Fibroblast of lung (primary cell): Measurements from ENCODE around the gene GALNT7. TPM values are rescaled to one million over a fixed set of nuclear protein-coding genes. Genes with fewer than 3 reads are reported as not detected.

ENCODE experiments used
- DNase-seq, 2 donors: peaks; one replicate each; pipeline versions ENCODE4 v3.0.0 to v3.0.0-alpha.2; 2010; ENCODE audit warnings: low read depth in 2 of 2
- H2AFZ ChIP-seq: 2 replicates; pipeline ENCODE4 v1.5.1; 2012; ENCODE audit warnings: low read length, control low read depth, inconsistent platforms
- H3K27ac ChIP-seq: 2 replicates; pipeline ENCODE4 v1.5.1; 2011; ENCODE audit warnings: low read length, control low read depth; ENCODE audit not compliant: insufficient read depth
- H3K27me3 ChIP-seq: 2 replicates; pipeline ENCODE4 v1.5.1; 2011; ENCODE audit warnings: mild to moderate bottlenecking, low read length; ENCODE audit not compliant: control insufficient read depth, insufficient read depth
- H3K36me3 ChIP-seq: 2 replicates; pipeline ENCODE4 v1.5.1; 2011; ENCODE audit warnings: low read length; ENCODE audit not compliant: control insufficient read depth, insufficient read depth
- H3K4me1 ChIP-seq: 2 replicates; pipeline ENCODE4 v1.5.1; 2011; ENCODE audit warnings: low read length; ENCODE audit not compliant: control insufficient read depth, insufficient read depth; ENCODE audit errors: extremely low read depth
- H3K4me2 ChIP-seq: 2 replicates; pipeline ENCODE4 v1.5.1; 2011; ENCODE audit warnings: low read length, control low read depth; ENCODE audit not compliant: insufficient read depth; ENCODE audit errors: extremely low read depth
- H3K4me3 ChIP-seq, 4 experiments: fragments of 200-600 bp in 1 of 4; sonication (generic) in 1 of 4; replicated peaks in 1 of 4; 2 replicates each; pipeline ENCODE4 v1.5.1; 2011 to 2016; ENCODE audit warnings: low read length in 4 of 4, low read depth in 3 of 4, mild to moderate bottlenecking in 3 of 4, control low read depth in 2 of 4, inconsistent platforms in 1 of 4, mixed read lengths in 1 of 4; ENCODE audit not compliant: insufficient read depth in 1 of 4; ENCODE audit errors: control extremely low read depth in 1 of 4
- H3K79me2 ChIP-seq: 2 replicates; pipeline ENCODE4 v1.5.1; 2012; ENCODE audit warnings: mild to moderate bottlenecking, low read length, inconsistent platforms; ENCODE audit not compliant: control insufficient read depth, insufficient read depth
- H3K9ac ChIP-seq: 2 replicates; pipeline ENCODE4 v1.5.1; 2011; ENCODE audit warnings: mild to moderate bottlenecking, low read length, control low read depth; ENCODE audit not compliant: insufficient read depth
- H3K9me3 ChIP-seq: 2 replicates; pipeline ENCODE4 v1.5.1; 2012; ENCODE audit warnings: low read depth, low read length; ENCODE audit not compliant: control insufficient read depth, insufficient read depth
- H4K20me1 ChIP-seq: 2 replicates; pipeline ENCODE4 v1.5.1; 2011; ENCODE audit warnings: low read length; ENCODE audit not compliant: control insufficient read depth, insufficient read depth; ENCODE audit errors: extremely low read depth
- CTCF ChIP-seq, 2 donors: IDR thresholded peaks in 1 of 2; conservative IDR thresholded peaks in 1 of 2; 1 replicate in 1 of 2; 2 replicates in 1 of 2; pipeline ENCODE4 v1.5.1; 2011 to 2012; ENCODE audit warnings: low read length in 2 of 2, control low read depth in 1 of 2, inconsistent platforms in 1 of 2, low read depth in 1 of 2, mild to moderate bottlenecking in 1 of 2
- EZH2 ChIP-seq: IDR thresholded peaks from 2 replicates; pipeline ENCODE4 v1.5.1; 2012; ENCODE audit warnings: low read length, control low read depth, mild to moderate bottlenecking; ENCODE audit errors: missing control alignments
- polyA plus RNA-seq, 2 donors: library from polyadenylated mRNA; depleted of rRNA in 1 of 2; stranded (reverse) in 1 of 2; unstranded in 1 of 2; fragments of >200 nt; gene quantifications; 2 replicates each; pipeline ENCODE4 v1.2.1, GENCODE V29; 2011 to 2012; ENCODE audit warnings: missing spikeins in 1 of 2
- total RNA-seq: library from RNA; depleted of rRNA; stranded (reverse); fragments of >200 nt; gene quantifications from 2 replicates; pipeline ENCODE4 v1.2.1, GENCODE V29; 2014

GALNT7 gene
- total and polyA plus RNA-seq, 2 donors (not counting 1 experiment from before 2014, with no cell fraction given) = 40.4 to 45.4 TPM

GRCh38 chr4:173318648-173319211 lies 150.1 kb downstream of the GALNT7 start:
- H4K20me1 ChIP-seq = no peaks in the 10 kb centered on the region
- no peak overlapping the region for H3K4me3 ChIP-seq
- peak overlapping the region; percentile 15 for H3K4me2 ChIP-seq
- no peaks in the 10 kb centered on the region for H3K9me3 ChIP-seq
- H3K36me3 ChIP-seq = no peaks in the 10 kb centered on the region
- peaks cover 4% of the 10 kb centered on the region for H3K4me1 ChIP-seq
- peak; percentile 61 to 80 for DNase-seq
- no peaks in the 10 kb centered on the region for H3K79me2 ChIP-seq
- H3K9ac ChIP-seq = no peak overlapping the region
- no peak overlapping the region for H2AFZ ChIP-seq
- no peak overlapping the region for H3K27ac ChIP-seq
- no peaks in the 10 kb centered on the region for H3K27me3 ChIP-seq
- TF ChIP-seq EZH2 = no peak
- TF ChIP-seq CTCF (conservative IDR thresholded peaks at IDR 0.05 in 1 of 2, IDR thresholded peaks at IDR 0.05 in 1 of 2; ENCODE audit: low read depth in 1 of 2, low read length in 2 of 2) = no peak

GRCh38 chr4:173319696-173320095 lies 151.1 kb downstream of the GALNT7 start:
- Histone ChIP-seq H4K20me1 (no peaks in the 10 kb centered on the region), H3K27ac (no peak overlapping the region), H3K79me2 (no peaks in the 10 kb centered on the region), H3K4me3 (no peak overlapping the region), H2AFZ (no peak overlapping the region), H3K9me3 (no peaks in the 10 kb centered on the region), H3K9ac (no peak overlapping the region), H3K4me1 (peaks cover 4% of the 10 kb centered on the region), H3K4me2 (no peak overlapping the region), H3K36me3 (no peaks in the 10 kb centered on the region), H3K27me3 (no peaks in the 10 kb centered on the region)
- TF ChIP-seq CTCF (conservative IDR thresholded peaks at IDR 0.05 in 1 of 2, IDR thresholded peaks at IDR 0.05 in 1 of 2; ENCODE audit: low read depth in 1 of 2, low read length in 2 of 2) (no peak), EZH2 (no peak)
- DNase-seq = peak in 1 of 2 donors; percentile 7

- H2AFZ ChIP-seq = no peak overlapping the region
- no peak for DNase-seq
- TF ChIP-seq CTCF (conservative IDR thresholded peaks at IDR 0.05 in 1 of 2, IDR thresholded peaks at IDR 0.05 in 1 of 2; ENCODE audit: low read depth in 1 of 2, low read length in 2 of 2) = no peak
- no peak for TF ChIP-seq EZH2
- H3K4me1 ChIP-seq = no peaks in the 10 kb centered on the region
- no peak overlapping the region for H3K4me2 ChIP-seq
- peaks cover 5% of the 10 kb centered on the region for H3K36me3 ChIP-seq
- H3K9me3 ChIP-seq = no peaks in the 10 kb centered on the region
- no peak overlapping the region for H3K9ac ChIP-seq
- no peaks in the 10 kb centered on the region for H4K20me1 ChIP-seq
- no peak overlapping the region for H3K27ac ChIP-seq
- H3K27me3 ChIP-seq = no peaks in the 10 kb centered on the region
- H3K4me3 ChIP-seq = no peak overlapping the region
- peaks cover 2% of the 10 kb centered on the region for H3K79me2 ChIP-seq
Measured at GRCh38 chr4:173325007-173325736, 156.6 kb downstream of the GALNT7 start.
